Mesenchymal stem cell (in vitro differentiated cells and primary cell): ENCODE results near the gene CUTA.

Experiments
- DNase-seq: peaks from one replicate; pipeline ENCODE4 v3.0.0-alpha.2; 2013
- H2AFZ ChIP-seq: one replicate; pipeline ENCODE4 v1.6.1; 2013; ENCODE audit warnings: low read depth, mild to moderate bottlenecking, control low read depth, inconsistent platforms, low read length, moderate library complexity
- H2AK5ac ChIP-seq: 2 replicates; pipeline ENCODE4 v1.6.1; 2013; ENCODE audit warnings: low read length, moderate library complexity, mild to moderate bottlenecking, inconsistent platforms; ENCODE audit not compliant: severe bottlenecking
- H2BK120ac ChIP-seq: one replicate; pipeline ENCODE4 v1.6.1; 2013; ENCODE audit warnings: low read depth, mild to moderate bottlenecking, inconsistent platforms, low read length, moderate library complexity
- H2BK12ac ChIP-seq, 2 experiments: one replicate each; pipeline ENCODE4 v1.6.1; 2013; ENCODE audit warnings: inconsistent platforms in 2 of 2, low read length in 2 of 2, mild to moderate bottlenecking in 2 of 2, moderate library complexity in 2 of 2, control low read depth in 1 of 2
- H2BK15ac ChIP-seq: one replicate; pipeline ENCODE4 v1.6.1; 2013; ENCODE audit warnings: mild to moderate bottlenecking, low read depth, inconsistent platforms; ENCODE audit not compliant: poor library complexity, severe bottlenecking
- H2BK5ac ChIP-seq: 2 replicates; pipeline ENCODE4 v1.6.1; 2013; ENCODE audit warnings: low read depth, mild to moderate bottlenecking, low read length, control low read depth, inconsistent platforms; ENCODE audit not compliant: poor library complexity, severe bottlenecking
- H3K14ac ChIP-seq, 2 experiments: one replicate each; pipeline ENCODE4 v1.6.1; 2013; ENCODE audit warnings: inconsistent platforms in 2 of 2, low read length in 2 of 2, control low read depth in 1 of 2, mild to moderate bottlenecking in 1 of 2, moderate library complexity in 1 of 2
- H3K18ac ChIP-seq, 2 experiments: one replicate each; pipeline ENCODE4 v1.6.1; 2013; ENCODE audit warnings: inconsistent platforms in 2 of 2, low read length in 2 of 2, control low read depth in 1 of 2, low read depth in 1 of 2, mild to moderate bottlenecking in 1 of 2
- H3K23ac ChIP-seq, 2 experiments: one replicate each; pipeline ENCODE4 v1.6.1; 2013; ENCODE audit warnings: inconsistent platforms in 2 of 2, low read length in 2 of 2, mild to moderate bottlenecking in 2 of 2, moderate library complexity in 2 of 2, control low read depth in 1 of 2
- H3K27ac ChIP-seq: 2 replicates; pipeline ENCODE4 v1.5.1; 2013; ENCODE audit warnings: mild to moderate bottlenecking, moderate library complexity, low read length, control low read depth, inconsistent platforms; ENCODE audit not compliant: poor library complexity, severe bottlenecking
- H3K27me3 ChIP-seq, 2 experiments: 2 replicates each; pipeline versions ENCODE4 v1.6.1 to v1.7.0; 2013; ENCODE audit warnings: low read length in 2 of 2, mild to moderate bottlenecking in 2 of 2, moderate library complexity in 2 of 2, control low read depth in 1 of 2, inconsistent platforms in 1 of 2; ENCODE audit not compliant: control insufficient read depth in 1 of 2, insufficient read depth in 1 of 2
- H3K36me3 ChIP-seq, 2 experiments: 2 replicates each; pipeline versions ENCODE4 v1.6.1 to v1.7.0; 2013; ENCODE audit warnings: low read length in 2 of 2, control low read depth in 1 of 2, inconsistent platforms in 1 of 2, low read depth in 1 of 2, mild to moderate bottlenecking in 1 of 2; ENCODE audit not compliant: insufficient read depth in 2 of 2, control insufficient read depth in 1 of 2
- H3K4ac ChIP-seq, 2 experiments: one replicate each; pipeline ENCODE4 v1.6.1; 2013; ENCODE audit warnings: inconsistent platforms in 2 of 2, low read length in 2 of 2, mild to moderate bottlenecking in 2 of 2, moderate library complexity in 2 of 2, control low read depth in 1 of 2, low read depth in 1 of 2
- H3K4me1 ChIP-seq: 2 replicates; pipeline ENCODE4 v1.6.1; 2013; ENCODE audit warnings: low read depth, low read length, control low read depth; ENCODE audit not compliant: control insufficient read depth, insufficient read depth
- H3K4me2 ChIP-seq: 2 replicates; pipeline ENCODE4 v1.6.1; 2013; ENCODE audit warnings: low read length, mild to moderate bottlenecking, inconsistent platforms; ENCODE audit not compliant: poor library complexity, severe bottlenecking
- H3K4me3 ChIP-seq, 2 experiments: 2 replicates each; pipeline versions ENCODE4 v1.5.1 to v1.7.0; 2013; ENCODE audit warnings: low read length in 2 of 2, mild to moderate bottlenecking in 2 of 2, control low read depth in 1 of 2, low read depth in 1 of 2; ENCODE audit not compliant: insufficient read depth in 1 of 2
- H3K79me1 ChIP-seq: replicated peaks from 2 replicates; pipeline ENCODE4 v1.6.1; 2013; ENCODE audit warnings: mild to moderate bottlenecking, control low read depth, low read length, inconsistent platforms; ENCODE audit not compliant: poor library complexity, severe bottlenecking
- H3K9ac ChIP-seq: 2 replicates; pipeline ENCODE4 v1.7.0; 2013; ENCODE audit warnings: mild to moderate bottlenecking, low read length, moderate library complexity
- H3K9me3 ChIP-seq: 2 replicates; pipeline ENCODE4 v1.7.0; 2013; ENCODE audit warnings: mild to moderate bottlenecking, low read length; ENCODE audit not compliant: control insufficient read depth
- H4K8ac ChIP-seq: one replicate; pipeline ENCODE4 v1.6.1; 2013; ENCODE audit warnings: inconsistent platforms, mild to moderate bottlenecking, low read length, moderate library complexity
- H4K91ac ChIP-seq: one replicate; pipeline ENCODE4 v1.6.1; 2013; ENCODE audit warnings: mild to moderate bottlenecking, low read length, inconsistent platforms
- WGBS: methylation state at CpG from one replicate; pipeline ENCODE4 v1.1.7; 2013; ENCODE audit warnings: mixed read lengths; 5-methylcytosine and 5-hydroxymethylcytosine counted together

CUTA gene

DNA sequence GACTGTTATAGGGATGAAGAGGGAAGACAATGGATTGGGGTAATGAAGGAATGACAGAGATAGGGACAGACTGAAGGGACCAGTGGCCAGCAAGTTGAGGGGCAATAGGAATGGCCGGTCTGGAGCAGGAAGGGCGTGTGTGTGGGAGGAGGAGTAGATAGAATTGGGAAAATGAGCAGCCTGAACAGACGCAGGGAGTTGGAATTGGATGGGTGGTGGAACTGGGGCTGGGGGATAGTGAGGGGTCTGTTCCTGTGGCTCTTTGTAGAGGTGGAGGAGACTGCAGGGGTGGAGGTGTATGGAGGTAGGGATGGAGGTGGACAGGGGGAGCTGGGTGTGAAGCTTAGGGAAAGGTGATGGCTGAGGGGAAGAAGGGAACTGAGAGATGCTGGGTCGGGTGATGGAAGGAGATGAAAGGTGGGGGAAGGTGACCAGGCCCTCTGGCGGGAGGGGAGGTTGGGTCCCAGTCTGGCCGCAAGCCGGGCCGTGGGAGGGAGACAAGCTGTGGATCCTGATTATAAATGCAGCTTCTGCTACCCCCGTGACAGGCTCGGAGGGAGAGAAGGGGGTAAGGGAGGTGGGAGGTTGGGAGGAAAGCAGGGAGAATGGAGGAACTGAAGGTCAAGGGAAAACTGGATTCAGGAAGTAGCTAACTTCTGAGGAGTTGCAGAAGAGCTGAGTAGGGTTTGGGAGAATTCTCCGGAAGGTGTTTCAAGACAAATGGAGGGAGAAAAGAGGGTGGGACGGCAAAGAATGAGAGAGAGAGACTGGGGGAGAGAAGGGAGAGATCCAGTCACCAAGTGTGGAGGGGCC, 7.2 kb upstream of the CUTA start:
- peak overlapping the region; percentile 60 to 78 for H3K4me3 ChIP-seq
- peak overlapping the region; percentile 87 for H3K9ac ChIP-seq
- peak overlapping the region; percentile 78 for H3K4me2 ChIP-seq
- H3K79me1 ChIP-seq: peaks cover 20% of the 10 kb centered on the region
- H2BK5ac ChIP-seq: no peak overlapping the region
- H2BK12ac ChIP-seq: peak overlapping the region in 1 of 2 experiments; percentile 72
- H3K27me3 ChIP-seq: no peaks in the 10 kb centered on the region
- 23% methylated on average over 12 of the region's 12 CpGs for WGBS
- H2BK120ac ChIP-seq: no peak overlapping the region
- H4K91ac ChIP-seq: peak overlapping the region; percentile 52
- no peaks in the 10 kb centered on the region for H3K9me3 ChIP-seq
- H3K4ac ChIP-seq: peak overlapping the region; percentile 45 to 70
- peak overlapping the region; percentile 3 to 90 for H3K18ac ChIP-seq
- H3K4me1 ChIP-seq: peaks cover 32% of the 10 kb centered on the region
- peak overlapping the region; percentile 81 for H3K27ac ChIP-seq
- H4K8ac ChIP-seq: peak overlapping the region; percentile 59
- peak overlapping the region; percentile 87 for H2BK15ac ChIP-seq
- DNase-seq: no peak
- H3K36me3 ChIP-seq: peaks cover 12 to 34% of the 10 kb centered on the region in 2 experiments
- peak overlapping the region in 1 of 2 experiments; percentile 61 for H3K23ac ChIP-seq
- H2AFZ ChIP-seq: no peak overlapping the region
- peak overlapping the region in 1 of 2 experiments; percentile 87 for H3K14ac ChIP-seq
- peak overlapping the region; percentile 71 for H2AK5ac ChIP-seq

DNA sequence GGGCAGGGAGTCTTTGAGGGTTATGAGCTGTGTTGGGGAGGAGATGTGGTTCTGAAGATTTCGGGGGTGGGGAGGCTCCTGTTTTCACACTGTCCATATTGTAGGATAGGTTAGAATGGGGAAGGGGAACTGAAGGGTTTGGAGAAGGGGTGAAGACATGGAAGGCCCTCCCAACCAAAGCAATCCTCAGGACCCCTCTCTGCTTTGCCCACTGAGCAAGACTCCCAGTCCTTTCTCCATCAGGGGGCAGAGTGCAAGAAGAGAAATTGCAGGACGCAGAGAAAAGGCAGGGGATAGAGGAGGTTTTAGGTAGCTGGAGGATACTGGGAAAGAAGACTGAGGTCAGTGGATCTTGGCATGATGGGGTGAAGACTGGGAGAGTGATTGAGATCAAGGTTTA, 5.9 kb upstream of the CUTA start:
- peaks cover 26% of the 10 kb centered on the region for H3K79me1 ChIP-seq
- WGBS: 98% methylated on average over 1 of the region's 2 CpGs
- no peak overlapping the region for H3K27ac ChIP-seq
- H3K4ac ChIP-seq: no peak overlapping the region
- H3K4me3 ChIP-seq: no peak overlapping the region
- no peak overlapping the region for H3K23ac ChIP-seq
- no peak overlapping the region for H2AK5ac ChIP-seq
- no peaks in the 10 kb centered on the region for H3K9me3 ChIP-seq
- H3K4me2 ChIP-seq: no peak overlapping the region
- no peak overlapping the region for H3K18ac ChIP-seq
- H2BK120ac ChIP-seq: no peak overlapping the region
- no peak overlapping the region for H3K9ac ChIP-seq
- DNase-seq: no peak
- H3K36me3 ChIP-seq: peaks cover 12 to 32% of the 10 kb centered on the region in 2 experiments
- no peak overlapping the region for H2BK15ac ChIP-seq
- no peak overlapping the region for H2BK12ac ChIP-seq
- H4K8ac ChIP-seq: no peak overlapping the region
- H2AFZ ChIP-seq: no peak overlapping the region
- H3K4me1 ChIP-seq: peaks cover 29% of the 10 kb centered on the region
- H4K91ac ChIP-seq: no peak overlapping the region
- H2BK5ac ChIP-seq: no peak overlapping the region
- H3K27me3 ChIP-seq: no peaks in the 10 kb centered on the region
- no peak overlapping the region for H3K14ac ChIP-seq

DNA sequence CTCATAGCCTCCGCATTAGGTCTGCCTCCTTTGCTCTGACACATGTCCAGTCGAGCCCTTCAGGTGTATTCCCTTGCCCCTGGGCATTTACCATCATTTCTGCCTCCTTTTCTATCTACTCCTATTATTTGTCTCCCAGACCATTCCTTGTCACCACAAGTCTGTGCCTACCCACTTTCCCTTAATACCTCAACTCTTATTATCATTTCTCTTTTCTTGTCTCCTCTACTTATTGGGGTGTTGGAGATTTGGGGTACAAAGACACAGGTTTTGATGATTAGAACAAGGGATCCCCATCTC, 3.4 kb upstream of the CUTA start:
- H3K79me1 ChIP-seq: peaks cover 22% of the 10 kb centered on the region
- DNase-seq: no peak
- H3K23ac ChIP-seq: no peak overlapping the region

DNA sequence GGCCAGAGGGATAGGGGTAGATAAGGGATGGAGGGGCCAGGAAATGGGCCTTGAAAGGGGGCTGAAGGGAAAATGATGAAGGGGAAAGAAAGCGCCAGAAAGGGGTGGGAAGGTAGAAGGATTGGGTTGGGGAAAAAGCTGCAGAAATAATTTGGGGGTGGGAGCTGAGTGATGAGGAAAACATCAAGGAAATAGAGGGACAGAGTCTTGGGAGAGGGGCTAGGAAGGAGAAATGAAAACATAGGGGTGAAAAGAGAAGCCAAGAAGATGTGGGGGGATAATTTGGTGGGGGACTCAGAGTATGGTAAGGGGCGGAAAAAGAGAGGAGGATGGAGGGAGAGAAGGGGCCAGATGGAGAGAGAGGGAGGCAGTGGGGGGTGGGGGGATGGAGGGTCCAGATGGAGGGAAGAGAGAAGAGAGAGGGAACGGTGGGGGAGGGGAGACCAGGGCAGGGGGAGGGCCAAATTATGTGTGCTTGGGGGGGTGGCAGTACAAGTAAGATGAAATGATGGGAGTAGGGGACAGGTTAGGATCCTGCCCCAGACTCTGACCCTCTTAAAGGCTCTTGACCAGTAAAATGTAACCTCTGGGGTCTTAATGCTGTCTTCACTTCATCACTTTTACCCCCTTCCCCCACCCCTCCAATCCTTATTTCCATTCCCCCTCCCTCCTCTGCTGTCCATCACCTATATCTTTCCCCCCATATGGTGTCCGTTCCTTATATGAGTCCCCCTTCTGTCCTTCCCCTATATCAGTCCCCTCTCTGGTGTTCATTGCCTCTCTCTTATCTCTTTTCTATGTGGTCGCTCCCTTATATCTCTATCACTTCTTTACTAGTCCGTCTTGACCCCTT, 2.8 kb upstream of the CUTA start:
- Histone ChIP-seq H3K4me2 (peak overlapping the region; percentile 66), H3K27ac (no peak overlapping the region), H3K27me3 (no peaks in the 10 kb centered on the region), H3K4me1 (peaks cover 25% of the 10 kb centered on the region), H2BK12ac (peak overlapping the region in 1 of 2 experiments; percentile 23), H2BK15ac (peak overlapping the region; percentile 7), H3K36me3 (peaks cover 19 to 44% of the 10 kb centered on the region in 2 experiments), H2BK120ac (peak overlapping the region; percentile 93), H2AFZ (no peak overlapping the region), H3K9me3 (no peaks in the 10 kb centered on the region), H3K14ac (peak overlapping the region in 1 of 2 experiments; percentile 56), H3K79me1 (peaks cover 22% of the 10 kb centered on the region), H4K8ac (no peak overlapping the region), H3K9ac (peak overlapping the region; percentile 81), H4K91ac (no peak overlapping the region), H3K4ac (peak overlapping the region in 1 of 2 experiments; percentile 73), H2BK5ac (no peak overlapping the region), H3K4me3 (peak overlapping the region; percentile 39 to 78), H2AK5ac (peak overlapping the region; percentile 16), H3K18ac (peak overlapping the region in 1 of 2 experiments; percentile 41), H3K23ac (no peak overlapping the region)
- WGBS: 66% methylated on average over 6 of the region's 6 CpGs
- no peak for DNase-seq

More for the DNA sequence above, 3.4 kb upstream of the CUTA start:
- Histone ChIP-seq H4K8ac (no peak overlapping the region), H4K91ac (no peak overlapping the region), H3K27me3 (no peaks in the 10 kb centered on the region), H2BK5ac (no peak overlapping the region), H2AK5ac (no peak overlapping the region), H2BK15ac (no peak overlapping the region), H3K36me3 (peaks cover 15 to 39% of the 10 kb centered on the region in 2 experiments), H3K4me3 (peak overlapping the region in 1 of 2 experiments; percentile 78), H3K14ac (no peak overlapping the region), H2AFZ (no peak overlapping the region), H3K9ac (no peak overlapping the region), H3K9me3 (no peaks in the 10 kb centered on the region), H3K4ac (no peak overlapping the region), H3K4me1 (peaks cover 21% of the 10 kb centered on the region), H2BK120ac (no peak overlapping the region), H3K18ac (no peak overlapping the region), H2BK12ac (no peak overlapping the region), H3K4me2 (no peak overlapping the region), H3K27ac (no peak overlapping the region)
- 96% methylated on average over 2 of the region's 2 CpGs for WGBS
